Measurements from ENCODE around the gene TFEB.
A peak's percentile ranks its signal among the peaks of the same experiment; 100 is the strongest.

TFEB gene

GRCh38 chr6:41697861-41698781 lies 37.3 kb downstream of the TFEB start:
- Histone ChIP-seq H3K18ac (ENCODE audit: low read length) (no peak overlapping the region), H3K23ac (ENCODE audit: low read length) (no peak overlapping the region), H3K79me2 (ENCODE audit: control insufficient read depth, insufficient read depth, low read length, poor library complexity) (peaks cover 2% of the 10 kb centered on the region), H3K14ac (ENCODE audit: low read length) (no peak overlapping the region), H3K27ac (ENCODE audit: low read depth, low read length) (peak overlapping the region; percentile 67), H2BK12ac (ENCODE audit: low read length) (no peak overlapping the region), H3K79me1 (ENCODE audit: low read length) (peaks cover 5% of the 10 kb centered on the region), H2AK5ac (ENCODE audit: low read length) (no peak overlapping the region), H3K4me1 (ENCODE audit: control insufficient read depth in 1 of 2, insufficient read depth in 2 of 2, low read length in 2 of 2) (peaks cover 13 to 17% of the 10 kb centered on the region in 2 experiments), H3K4me3 (ENCODE audit: low read depth, low read length) (no peak overlapping the region), H3K36me3 (ENCODE audit: control insufficient read depth in 1 of 2, insufficient read depth in 2 of 2, low read length in 2 of 2) (no peaks in the 10 kb centered on the region), H3K9ac (ENCODE audit: low read length) (no peak overlapping the region), H3K27me3 (ENCODE audit: insufficient read depth, low read length) (no peaks in the 10 kb centered on the region), H2BK5ac (ENCODE audit: low read depth, low read length, poor library complexity) (peak overlapping the region; percentile 47), H2AFZ (ENCODE audit: insufficient read depth, low read length, poor library complexity) (no peak overlapping the region), H3K4me2 (ENCODE audit: low read length) (no peak overlapping the region), H4K8ac (ENCODE audit: low read depth, low read length) (peak overlapping the region; percentile 54), H4K12ac (ENCODE audit: low read depth, low read length) (no peak overlapping the region), H4K91ac (ENCODE audit: low read depth, low read length) (peak overlapping the region; percentile 10), H3K4ac (ENCODE audit: low read depth, low read length) (no peak overlapping the region), H2BK120ac (ENCODE audit: insufficient read depth, low read length, poor library complexity) (no peak overlapping the region), H3K9me3 (ENCODE audit: insufficient read depth, low read depth, low read length) (no peaks in the 10 kb centered on the region)
- WGBS (ENCODE audit: extremely low coverage, insufficient coverage, insufficient read length): no CpG with 5 or more reads among the region's 15 CpGs
- peak; percentile 61 to 64 for DNase-seq

- Histone ChIP-seq H3K23ac (ENCODE audit: low read length) (no peak overlapping the region), H2AK5ac (ENCODE audit: low read length) (no peak overlapping the region), H3K4me3 (ENCODE audit: low read depth, low read length) (no peak overlapping the region), H3K9me3 (ENCODE audit: insufficient read depth, low read depth, low read length) (no peaks in the 10 kb centered on the region), H3K4me1 (ENCODE audit: control insufficient read depth in 1 of 2, insufficient read depth in 2 of 2, low read length in 2 of 2) (peaks cover 19 to 24% of the 10 kb centered on the region in 2 experiments), H3K18ac (ENCODE audit: low read length) (no peak overlapping the region), H3K79me2 (ENCODE audit: control insufficient read depth, insufficient read depth, low read length, poor library complexity) (peaks cover 2% of the 10 kb centered on the region), H2BK120ac (ENCODE audit: insufficient read depth, low read length, poor library complexity) (no peak overlapping the region), H3K4ac (ENCODE audit: low read depth, low read length) (no peak overlapping the region), H3K79me1 (ENCODE audit: low read length) (peaks cover 7% of the 10 kb centered on the region), H4K12ac (ENCODE audit: low read depth, low read length) (no peak overlapping the region), H3K36me3 (ENCODE audit: control insufficient read depth in 1 of 2, insufficient read depth in 2 of 2, low read length in 2 of 2) (no peaks in the 10 kb centered on the region), H2BK5ac (ENCODE audit: low read depth, low read length, poor library complexity) (no peak overlapping the region), H3K27me3 (ENCODE audit: insufficient read depth, low read length) (no peaks in the 10 kb centered on the region), H2BK12ac (ENCODE audit: low read length) (no peak overlapping the region), H3K4me2 (ENCODE audit: low read length) (no peak overlapping the region), H2AFZ (ENCODE audit: insufficient read depth, low read length, poor library complexity) (no peak overlapping the region), H4K8ac (ENCODE audit: low read depth, low read length) (no peak overlapping the region), H3K14ac (ENCODE audit: low read length) (no peak overlapping the region), H3K27ac (ENCODE audit: low read depth, low read length) (no peak overlapping the region), H3K9ac (ENCODE audit: low read length) (no peak overlapping the region), H4K91ac (ENCODE audit: low read depth, low read length) (no peak overlapping the region)
- DNase-seq: no peak
- no CpG with 5 or more reads among the region's 6 CpGs for WGBS (ENCODE audit: extremely low coverage, insufficient coverage, insufficient read length)
Observed at GRCh38 chr6:41696788-41697187, 38.6 kb downstream of the TFEB start.

GRCh38 chr6:41695825-41696224 lies 39.6 kb downstream of the TFEB start:
- no peak overlapping the region for H3K4ac ChIP-seq (ENCODE audit: low read depth, low read length)
- no peaks in the 10 kb centered on the region for H3K27me3 ChIP-seq (ENCODE audit: insufficient read depth, low read length)
- peaks cover 2% of the 10 kb centered on the region for H3K79me2 ChIP-seq (ENCODE audit: control insufficient read depth, insufficient read depth, low read length, poor library complexity)
- H3K27ac ChIP-seq (ENCODE audit: low read depth, low read length): no peak overlapping the region
- H3K36me3 ChIP-seq (ENCODE audit: control insufficient read depth in 1 of 2, insufficient read depth in 2 of 2, low read length in 2 of 2): peaks cover 2% of the 10 kb centered on the region in 2 experiments
- no peak overlapping the region for H3K4me3 ChIP-seq (ENCODE audit: low read depth, low read length)
- DNase-seq: no peak
- H3K4me1 ChIP-seq (ENCODE audit: control insufficient read depth in 1 of 2, insufficient read depth in 2 of 2, low read length in 2 of 2): peaks cover 19 to 28% of the 10 kb centered on the region in 2 experiments
- no CpG with 5 or more reads among the region's 6 CpGs for WGBS (ENCODE audit: extremely low coverage, insufficient coverage, insufficient read length)
- no peak overlapping the region for H2BK5ac ChIP-seq (ENCODE audit: low read depth, low read length, poor library complexity)
- H3K23ac ChIP-seq (ENCODE audit: low read length): no peak overlapping the region
- H3K79me1 ChIP-seq (ENCODE audit: low read length): peaks cover 7% of the 10 kb centered on the region
- no peak overlapping the region for H2AK5ac ChIP-seq (ENCODE audit: low read length)
- H2BK120ac ChIP-seq (ENCODE audit: insufficient read depth, low read length, poor library complexity): no peak overlapping the region
- H2AFZ ChIP-seq (ENCODE audit: insufficient read depth, low read length, poor library complexity): no peak overlapping the region
- no peak overlapping the region for H3K9ac ChIP-seq (ENCODE audit: low read length)
- H4K8ac ChIP-seq (ENCODE audit: low read depth, low read length): no peak overlapping the region
- H3K14ac ChIP-seq (ENCODE audit: low read length): no peak overlapping the region
- H4K91ac ChIP-seq (ENCODE audit: low read depth, low read length): no peak overlapping the region
- H4K12ac ChIP-seq (ENCODE audit: low read depth, low read length): no peak overlapping the region
- no peak overlapping the region for H2BK12ac ChIP-seq (ENCODE audit: low read length)
- H3K4me2 ChIP-seq (ENCODE audit: low read length): no peak overlapping the region
- H3K18ac ChIP-seq (ENCODE audit: low read length): no peak overlapping the region
- no peaks in the 10 kb centered on the region for H3K9me3 ChIP-seq (ENCODE audit: insufficient read depth, low read depth, low read length)

- Histone ChIP-seq H3K4me1 (ENCODE audit: control insufficient read depth in 1 of 2, insufficient read depth in 2 of 2, low read length in 2 of 2) (peaks cover 14 to 24% of the 10 kb centered on the region in 2 experiments), H3K27me3 (ENCODE audit: insufficient read depth, low read length) (no peaks in the 10 kb centered on the region), H3K36me3 (ENCODE audit: control insufficient read depth in 1 of 2, insufficient read depth in 2 of 2, low read length in 2 of 2) (peaks cover 4 to 5% of the 10 kb centered on the region in 2 experiments), H3K27ac (ENCODE audit: low read depth, low read length) (no peak overlapping the region), H3K79me1 (ENCODE audit: low read length) (peaks cover 7% of the 10 kb centered on the region), H3K23ac (ENCODE audit: low read length) (no peak overlapping the region), H2BK5ac (ENCODE audit: low read depth, low read length, poor library complexity) (no peak overlapping the region), H4K12ac (ENCODE audit: low read depth, low read length) (no peak overlapping the region), H2AK5ac (ENCODE audit: low read length) (no peak overlapping the region), H4K8ac (ENCODE audit: low read depth, low read length) (no peak overlapping the region), H3K4ac (ENCODE audit: low read depth, low read length) (no peak overlapping the region), H3K18ac (ENCODE audit: low read length) (no peak overlapping the region), H3K9me3 (ENCODE audit: insufficient read depth, low read depth, low read length) (no peaks in the 10 kb centered on the region), H3K14ac (ENCODE audit: low read length) (no peak overlapping the region), H3K4me2 (ENCODE audit: low read length) (no peak overlapping the region), H2AFZ (ENCODE audit: insufficient read depth, low read length, poor library complexity) (no peak overlapping the region), H3K9ac (ENCODE audit: low read length) (no peak overlapping the region), H3K79me2 (ENCODE audit: control insufficient read depth, insufficient read depth, low read length, poor library complexity) (peaks cover 2% of the 10 kb centered on the region), H3K4me3 (ENCODE audit: low read depth, low read length) (no peak overlapping the region), H2BK120ac (ENCODE audit: insufficient read depth, low read length, poor library complexity) (no peak overlapping the region), H2BK12ac (ENCODE audit: low read length) (no peak overlapping the region), H4K91ac (ENCODE audit: low read depth, low read length) (no peak overlapping the region)
- no CpG with 5 or more reads among the region's 6 CpGs for WGBS (ENCODE audit: extremely low coverage, insufficient coverage, insufficient read length)
- DNase-seq: no peak
Observed at GRCh38 chr6:41694815-41695526, 40.4 kb downstream of the TFEB start.
